Measurements from ENCODE around the gene GOLGA6A. TPM values are rescaled to one million over a fixed set of nuclear protein-coding genes. Genes with fewer than 3 reads are reported as not detected.
"Not testable (repeated sequence)": the region's sequence is repeated elsewhere in the genome, so short reads cannot be mapped to it uniquely, and the experiment has no call there.

Gene GOLGA6A
- total RNA-seq, 2 experiments from 2014 or later = 0.40 TPM; not detected in 1

GRCh38 chr15:74123658-74124057 lies 41.3 kb upstream of the GOLGA6A start:
- POLR2A ChIA-PET = no interaction called here
- ATAC-seq (ENCODE audit: low read depth) = no peak
- no peak for DNase-seq
- Mint-ChIP-seq H3K27me3 (peaks cover 46% of the 10 kb centered on the region), H3K4me1 (peaks cover 8% of the 10 kb centered on the region), H3K27ac (no peak overlapping the region), H3K9me3 (no peaks in the 10 kb centered on the region), H3K4me3 (no peak overlapping the region), H3K36me3 (no peaks in the 10 kb centered on the region)

GRCh38 chr15:74123131-74123429 lies 40.7 kb upstream of the GOLGA6A start:
- Mint-ChIP-seq H3K9me3 (no peaks in the 10 kb centered on the region), H3K27me3 (peaks cover 41% of the 10 kb centered on the region), H3K36me3 (no peaks in the 10 kb centered on the region), H3K4me1 (peaks cover 8% of the 10 kb centered on the region), H3K4me3 (no peak overlapping the region), H3K27ac (no peak overlapping the region)
- DNase-seq = no peak
- POLR2A ChIA-PET = no interaction called here
- ATAC-seq (ENCODE audit: low read depth) = no peak

GRCh38 chr15:74122403-74123130 lies 40.2 kb upstream of the GOLGA6A start:
- H3K27me3 Mint-ChIP-seq = peaks cover 37% of the 10 kb centered on the region
- H3K4me1 Mint-ChIP-seq = peaks cover 6% of the 10 kb centered on the region
- H3K4me3 Mint-ChIP-seq = no peak overlapping the region
- H3K9me3 Mint-ChIP-seq = no peaks in the 10 kb centered on the region
- no peaks in the 10 kb centered on the region for H3K36me3 Mint-ChIP-seq
- no peak overlapping the region for H3K27ac Mint-ChIP-seq
- DNase-seq = no peak
- ATAC-seq (ENCODE audit: low read depth) = no peak
- POLR2A ChIA-PET = no interaction called here

DNA sequence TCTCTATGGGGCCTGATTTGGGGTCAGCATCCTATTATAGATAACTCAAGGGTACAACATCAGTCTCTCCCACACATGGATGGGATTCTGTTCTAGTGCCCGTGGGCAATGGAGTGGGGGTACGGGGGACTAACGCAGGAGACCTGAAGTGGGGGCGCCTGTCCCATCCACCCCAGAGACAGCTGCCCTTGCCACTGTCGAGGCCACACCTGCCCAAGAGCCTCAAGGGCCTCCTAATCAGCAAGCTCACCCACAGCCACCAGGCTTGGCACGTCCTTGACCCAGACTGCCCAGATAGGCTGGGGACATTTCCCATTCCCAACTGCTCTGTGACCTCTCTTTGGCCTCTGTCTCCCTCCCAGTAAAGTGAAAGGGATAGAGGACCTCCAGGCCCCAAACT lies 39.5 kb upstream of the GOLGA6A start:
- peaks cover 6% of the 10 kb centered on the region for H3K4me1 Mint-ChIP-seq
- no peak overlapping the region for H3K27ac Mint-ChIP-seq
- no peaks in the 10 kb centered on the region for H3K36me3 Mint-ChIP-seq
- H3K4me3 Mint-ChIP-seq = no peak overlapping the region
- DNase-seq (no peak), ATAC-seq (ENCODE audit: low read depth) (no peak)
- H3K27me3 Mint-ChIP-seq = peaks cover 31% of the 10 kb centered on the region
- POLR2A ChIA-PET = no interaction called here
- no peaks in the 10 kb centered on the region for H3K9me3 Mint-ChIP-seq

- Mint-ChIP-seq H3K4me1 (peaks cover 6% of the 10 kb centered on the region), H3K4me3 (no peak overlapping the region), H3K27me3 (peaks cover 30% of the 10 kb centered on the region), H3K36me3 (no peaks in the 10 kb centered on the region), H3K27ac (no peak overlapping the region), H3K9me3 (no peaks in the 10 kb centered on the region)
- POLR2A ChIA-PET = no interaction called here
- ATAC-seq (ENCODE audit: low read depth) (no peak), DNase-seq (no peak)
Observed at GRCh38 chr15:74121039-74121438, 38.7 kb upstream of the GOLGA6A start.

GRCh38 chr15:74120426-74120825 lies 38.1 kb upstream of the GOLGA6A start:
- no peaks in the 10 kb centered on the region for H3K36me3 Mint-ChIP-seq
- POLR2A ChIA-PET = no interaction called here
- no peak overlapping the region for H3K27ac Mint-ChIP-seq
- H3K9me3 Mint-ChIP-seq = no peaks in the 10 kb centered on the region
- peaks cover 6% of the 10 kb centered on the region for H3K4me1 Mint-ChIP-seq
- no peak overlapping the region for H3K4me3 Mint-ChIP-seq
- H3K27me3 Mint-ChIP-seq = peaks cover 28% of the 10 kb centered on the region
- no peak for DNase-seq
- no peak for ATAC-seq (ENCODE audit: low read depth)

GRCh38 chr15:74109713-74110112 lies 27.4 kb upstream of the GOLGA6A start:
- Mint-ChIP-seq H3K27ac (no peak overlapping the region), H3K4me3 (no peak overlapping the region), H3K4me1 (no peaks in the 10 kb centered on the region), H3K27me3 (peaks cover 7% of the 10 kb centered on the region), H3K36me3 (no peaks in the 10 kb centered on the region), H3K9me3 (no peaks in the 10 kb centered on the region)
- DNase-seq (no peak), ATAC-seq (ENCODE audit: low read depth) (no peak)
- POLR2A ChIA-PET = no interaction called here

DNA sequence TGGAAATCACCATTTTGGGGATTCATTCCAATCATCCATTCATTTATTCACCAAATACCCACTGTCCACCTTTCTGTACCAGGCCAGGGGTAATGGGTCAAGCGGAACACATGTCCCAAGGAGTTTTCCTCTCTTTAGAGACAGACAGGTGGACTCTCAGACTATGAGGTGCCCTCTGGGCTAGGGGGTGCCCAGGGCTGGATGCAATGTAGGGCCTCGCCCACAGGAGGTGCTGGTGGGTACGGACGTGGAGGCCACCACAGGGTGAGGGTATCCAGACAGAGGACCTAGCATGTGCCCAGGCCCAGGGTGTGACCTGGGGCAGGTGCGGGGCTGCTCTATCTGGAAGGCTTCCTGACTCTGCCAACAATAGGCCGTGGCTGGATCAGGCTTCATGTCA lies 26.3 kb upstream of the GOLGA6A start:
- H3K27ac Mint-ChIP-seq; ATAC-seq (ENCODE audit: low read depth); H3K36me3 Mint-ChIP-seq; H3K9me3 Mint-ChIP-seq; H3K4me3 Mint-ChIP-seq; DNase-seq; H3K27me3 Mint-ChIP-seq; POLR2A ChIA-PET; H3K4me1 Mint-ChIP-seq: not testable (repeated sequence)

- no peak for ATAC-seq (ENCODE audit: low read depth)
- no peaks in the 10 kb centered on the region for H3K4me1 Mint-ChIP-seq
- no peak overlapping the region for H3K27ac Mint-ChIP-seq
- H3K36me3 Mint-ChIP-seq = no peaks in the 10 kb centered on the region
- peaks cover 4% of the 10 kb centered on the region for H3K27me3 Mint-ChIP-seq
- H3K9me3 Mint-ChIP-seq = no peaks in the 10 kb centered on the region
- H3K4me3 Mint-ChIP-seq = no peak overlapping the region
- POLR2A ChIA-PET = no interaction called here
- DNase-seq = no peak
Observed at GRCh38 chr15:74108111-74108510, 25.8 kb upstream of the GOLGA6A start.

DNA sequence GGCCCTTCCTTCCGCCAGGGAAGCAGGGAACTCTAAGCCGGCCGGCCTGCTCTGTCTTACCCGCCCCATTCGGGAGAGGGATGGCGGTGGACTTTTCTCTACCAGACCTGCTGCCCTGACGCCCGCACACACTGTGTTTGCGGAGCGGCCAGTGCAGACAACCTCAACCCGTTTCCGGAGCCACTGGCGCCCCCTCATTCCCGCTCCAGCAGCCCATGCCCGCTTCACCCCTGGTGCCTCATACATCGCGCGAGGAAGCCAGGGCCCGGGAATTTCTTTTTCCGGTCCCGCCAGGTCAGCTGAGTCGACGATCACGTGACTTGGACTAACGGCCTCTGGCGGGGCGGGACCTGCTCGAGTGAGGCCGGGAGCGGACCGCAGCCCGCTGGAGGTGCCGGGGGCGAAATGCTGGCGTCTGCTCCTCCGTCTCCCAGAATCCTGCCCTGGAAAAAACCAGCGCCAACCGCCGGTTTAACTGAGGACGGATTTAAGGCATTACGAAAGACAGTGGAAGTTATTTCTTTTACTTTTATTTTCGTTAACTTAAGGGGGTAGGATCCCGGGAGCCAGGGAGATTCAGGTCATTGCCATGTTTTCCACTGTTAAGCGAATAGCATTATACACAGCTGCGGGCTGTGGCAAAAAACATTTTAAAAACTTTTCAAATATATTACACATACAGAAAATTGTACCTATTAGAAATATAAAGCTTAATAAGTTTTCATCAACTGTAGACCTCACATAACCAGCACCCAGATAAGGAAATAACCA lies 17.8 kb upstream of the GOLGA6A start:
- H3K36me3 Mint-ChIP-seq, H3K27me3 Mint-ChIP-seq, H3K4me1 Mint-ChIP-seq, POLR2A ChIA-PET, H3K9me3 Mint-ChIP-seq: not testable (repeated sequence)
- Mint-ChIP-seq H3K27ac (peak overlapping the region; percentile 88), H3K4me3 (peak overlapping the region; percentile 85)
- ATAC-seq (ENCODE audit: low read depth) = peak; percentile 80
- peak; percentile 85 for DNase-seq

GRCh38 chr15:74096753-74097474 lies 14.6 kb upstream of the GOLGA6A start:
- DNase-seq; ATAC-seq (ENCODE audit: low read depth); H3K27ac Mint-ChIP-seq; H3K4me1 Mint-ChIP-seq; H3K36me3 Mint-ChIP-seq; H3K9me3 Mint-ChIP-seq; H3K27me3 Mint-ChIP-seq; H3K4me3 Mint-ChIP-seq; POLR2A ChIA-PET: not testable (repeated sequence)

- H3K4me3 Mint-ChIP-seq; ATAC-seq (ENCODE audit: low read depth); DNase-seq; H3K9me3 Mint-ChIP-seq; H3K27ac Mint-ChIP-seq; POLR2A ChIA-PET; H3K36me3 Mint-ChIP-seq; H3K27me3 Mint-ChIP-seq; H3K4me1 Mint-ChIP-seq: not testable (repeated sequence)
Observed at GRCh38 chr15:74095610-74096009, 13.3 kb upstream of the GOLGA6A start.

DNA sequence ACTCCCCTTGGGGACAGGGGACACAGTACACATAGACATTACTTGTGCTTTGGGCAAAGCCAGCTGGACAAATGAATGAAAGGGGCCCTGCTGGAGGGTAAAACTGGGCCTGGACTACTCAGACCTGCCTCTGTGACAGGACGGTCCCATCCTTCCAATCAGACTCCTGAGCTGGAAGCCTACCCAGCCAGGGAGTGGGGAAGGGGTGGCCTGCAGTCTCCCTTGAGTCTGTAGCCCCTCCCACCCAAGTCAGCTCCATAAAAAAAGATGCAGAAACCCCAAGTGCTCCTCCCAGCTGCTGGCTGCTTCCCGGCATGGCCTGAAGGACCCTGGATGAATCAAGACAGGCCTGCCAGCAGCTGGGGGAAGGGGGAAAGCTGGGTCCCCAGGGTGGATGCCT lies 12.2 kb upstream of the GOLGA6A start:
- H3K27me3 Mint-ChIP-seq; H3K27ac Mint-ChIP-seq; H3K4me1 Mint-ChIP-seq; H3K9me3 Mint-ChIP-seq; POLR2A ChIA-PET; H3K4me3 Mint-ChIP-seq; DNase-seq; ATAC-seq (ENCODE audit: low read depth); H3K36me3 Mint-ChIP-seq: not testable (repeated sequence)

- H3K4me3 Mint-ChIP-seq; DNase-seq; H3K27me3 Mint-ChIP-seq; ATAC-seq (ENCODE audit: low read depth); H3K36me3 Mint-ChIP-seq; H3K4me1 Mint-ChIP-seq; H3K27ac Mint-ChIP-seq; H3K9me3 Mint-ChIP-seq; POLR2A ChIA-PET: not testable (repeated sequence)
Observed at GRCh38 chr15:74075781-74076180, 6.6 kb downstream of the GOLGA6A start.
